Adrenal gland (tissue), 5 donors: ENCODE results near the gene WDR26.

ENCODE experiments used
- POLR2A ChIP-seq, 2 donors: fragments of 450-650 bp; IDR thresholded peaks; one replicate each; pipeline ENCODE4 v1.6.1; 2017; ENCODE audit warnings: antibody characterized with exemption in 2 of 2, mild to moderate bottlenecking in 2 of 2, moderate library complexity in 1 of 2
- TF ChIP-seq, protein P1 (sequence below), 6 experiments: fragments of 450-650 bp in 4 of 6; fragments of 200-600 bp in 2 of 6; sonication (generic) in 1 of 6; IDR thresholded peaks; 1 replicate in 5 of 6; 2 replicates in 1 of 6; pipeline versions ENCODE4 v1.5.1 to v1.8.0; 2016 to 2021; ENCODE audit warnings: antibody characterized with exemption in 6 of 6, mild to moderate bottlenecking in 2 of 6, moderate library complexity in 1 of 6
- donor health status: DM: no; HTN: no; CAD: no.

DNA sequence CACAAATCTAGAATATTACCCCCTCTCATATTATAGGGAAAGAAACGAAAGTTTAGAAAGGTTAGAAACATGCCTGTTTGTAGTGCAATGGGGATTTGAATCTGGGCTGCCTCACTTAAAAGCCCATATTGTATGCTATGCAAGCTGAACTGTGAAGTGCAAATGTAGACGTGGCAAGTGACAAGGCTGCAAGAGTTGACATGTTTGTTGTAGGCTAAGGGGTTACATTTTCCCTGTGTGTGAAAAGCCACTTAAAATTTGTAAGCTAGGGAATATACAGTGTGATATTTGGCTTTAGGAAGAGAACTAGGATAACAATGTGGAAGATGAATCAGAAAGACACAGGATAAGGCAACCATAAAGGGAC lies 29.0 kb downstream of the WDR26 start:
- no peak for TF ChIP-seq POLR2A (IDR thresholded peaks at IDR 0.05)
- TF ChIP-seq, protein P1, sequence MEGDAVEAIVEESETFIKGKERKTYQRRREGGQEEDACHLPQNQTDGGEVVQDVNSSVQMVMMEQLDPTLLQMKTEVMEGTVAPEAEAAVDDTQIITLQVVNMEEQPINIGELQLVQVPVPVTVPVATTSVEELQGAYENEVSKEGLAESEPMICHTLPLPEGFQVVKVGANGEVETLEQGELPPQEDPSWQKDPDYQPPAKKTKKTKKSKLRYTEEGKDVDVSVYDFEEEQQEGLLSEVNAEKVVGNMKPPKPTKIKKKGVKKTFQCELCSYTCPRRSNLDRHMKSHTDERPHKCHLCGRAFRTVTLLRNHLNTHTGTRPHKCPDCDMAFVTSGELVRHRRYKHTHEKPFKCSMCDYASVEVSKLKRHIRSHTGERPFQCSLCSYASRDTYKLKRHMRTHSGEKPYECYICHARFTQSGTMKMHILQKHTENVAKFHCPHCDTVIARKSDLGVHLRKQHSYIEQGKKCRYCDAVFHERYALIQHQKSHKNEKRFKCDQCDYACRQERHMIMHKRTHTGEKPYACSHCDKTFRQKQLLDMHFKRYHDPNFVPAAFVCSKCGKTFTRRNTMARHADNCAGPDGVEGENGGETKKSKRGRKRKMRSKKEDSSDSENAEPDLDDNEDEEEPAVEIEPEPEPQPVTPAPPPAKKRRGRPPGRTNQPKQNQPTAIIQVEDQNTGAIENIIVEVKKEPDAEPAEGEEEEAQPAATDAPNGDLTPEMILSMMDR (IDR thresholded peaks at IDR 0.05) = no peak
